BLaER1 (cell line): ENCODE data around the gene FBRSL1.

Source experiments
- H3K27ac ChIP-seq: shearing (Covaris generic); formaldehyde crosslinking; 2 replicates; pipeline ENCODE4 v1.8.1; 2022
- H3K27me3 ChIP-seq: shearing (Covaris generic); formaldehyde crosslinking; 2 replicates; pipeline ENCODE4 v1.8.1; 2022
- H3K36me3 ChIP-seq: shearing (Covaris generic); formaldehyde crosslinking; 2 replicates; pipeline ENCODE4 v1.8.1; 2022
- H3K4me1 ChIP-seq: shearing (Covaris generic); formaldehyde crosslinking; 2 replicates; pipeline ENCODE4 v1.8.1; 2022
- H3K4me2 ChIP-seq: shearing (Covaris generic); formaldehyde crosslinking; 2 replicates; pipeline ENCODE4 v1.8.1; 2022
- H3K4me3 ChIP-seq: shearing (Covaris generic); formaldehyde crosslinking; 2 replicates; pipeline ENCODE4 v1.8.1; 2022
- H3K9ac ChIP-seq: shearing (Covaris generic); formaldehyde crosslinking; 2 replicates; pipeline ENCODE4 v1.8.1; 2022
- H3K9me3 ChIP-seq: shearing (Covaris generic); formaldehyde crosslinking; 2 replicates; pipeline ENCODE4 v1.8.1; 2022
- H4K20me1 ChIP-seq: shearing (Covaris generic); formaldehyde crosslinking; 2 replicates; pipeline ENCODE4 v1.8.1; 2022
- Cebpa-rat ChIP-seq: shearing (Covaris generic); IDR thresholded peaks from 2 replicates; pipeline ENCODE4 v1.8.1; 2022

FBRSL1 gene

DNA sequence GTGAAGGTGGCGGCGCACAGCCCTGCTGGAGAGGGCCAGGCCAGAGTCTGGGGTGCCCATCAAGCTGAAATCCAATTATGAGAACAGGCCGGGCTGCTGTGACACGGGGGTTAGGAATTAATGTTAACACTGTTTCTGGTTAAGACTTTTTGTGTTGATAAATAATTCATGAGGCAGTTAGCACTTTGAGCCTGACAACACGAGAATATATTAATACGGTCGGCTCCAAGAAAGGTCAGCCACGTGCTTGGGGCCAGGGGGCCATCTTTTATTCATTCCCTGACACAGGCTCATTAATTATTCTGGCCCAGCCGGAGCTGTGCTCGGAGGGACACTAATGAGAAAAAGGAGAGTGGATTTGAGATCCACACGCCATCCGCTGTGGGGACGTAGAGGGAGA is 45.1 kb downstream of the FBRSL1 start:
- H3K27ac ChIP-seq, result peak overlapping the region; percentile 73
- H3K4me3 ChIP-seq, result no peak overlapping the region
- peak overlapping the region; percentile 39 for H3K9ac ChIP-seq
- H3K4me1 ChIP-seq, result peaks cover 79% of the 10 kb centered on the region
- peak overlapping the region; percentile 81 for H3K4me2 ChIP-seq
- H4K20me1 ChIP-seq, result peaks cover 24% of the 10 kb centered on the region; the same call in 1 of the 2 replicates
- H3K36me3 ChIP-seq, result peaks cover 11% of the 10 kb centered on the region; the same call in 1 of the 2 replicates
- H3K9me3 ChIP-seq, result no peaks in the 10 kb centered on the region
- no peaks in the 10 kb centered on the region for H3K27me3 ChIP-seq
- no peak for TF ChIP-seq Cebpa-rat

DNA sequence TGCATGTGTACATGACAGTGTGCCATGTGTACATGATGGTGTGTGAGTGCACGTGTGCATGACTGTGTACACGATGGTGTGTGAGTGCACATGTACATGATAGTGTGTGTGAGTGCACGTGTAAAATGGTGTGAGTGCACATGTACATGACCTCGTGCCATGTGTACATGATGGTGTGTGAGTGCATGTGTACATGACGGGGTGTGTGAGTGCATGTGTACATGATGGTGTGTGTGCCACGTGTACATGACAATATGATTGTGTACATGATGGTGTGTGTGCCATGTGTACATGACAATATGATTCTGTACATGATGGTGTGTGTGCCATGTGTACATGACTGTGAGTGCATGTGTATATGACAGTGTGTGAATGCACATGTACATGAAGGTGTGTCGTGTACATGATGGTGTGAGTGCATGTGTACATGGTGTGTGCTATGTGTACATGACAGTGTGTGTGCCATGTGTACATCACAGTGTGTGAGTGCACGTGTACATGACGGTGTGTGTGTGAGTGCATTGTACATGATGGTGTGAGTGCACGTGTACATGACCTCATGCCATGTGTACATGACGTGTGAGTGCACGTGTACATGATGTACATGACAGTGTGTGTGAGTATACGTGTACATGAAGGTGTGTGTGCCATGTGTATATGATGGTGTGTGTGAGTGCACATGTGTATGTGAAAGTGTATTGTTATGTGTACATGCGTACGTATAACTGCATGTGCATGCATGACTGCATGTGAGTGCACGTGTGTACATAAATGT is 46.3 kb downstream of the FBRSL1 start:
- Histone ChIP-seq H3K27ac (no peak overlapping the region), H4K20me1 (peaks cover 32% of the 10 kb centered on the region; the same call in 1 of the 2 replicates), H3K4me3 (no peak overlapping the region), H3K27me3 (no peaks in the 10 kb centered on the region), H3K4me1 (peaks cover 78% of the 10 kb centered on the region), H3K36me3 (peaks cover 12% of the 10 kb centered on the region; the same call in 1 of the 2 replicates), H3K9ac (no peak overlapping the region), H3K9me3 (no peaks in the 10 kb centered on the region), H3K4me2 (no peak overlapping the region; the same call in 1 of the 2 replicates)
- TF ChIP-seq Cebpa-rat, result no peak

DNA sequence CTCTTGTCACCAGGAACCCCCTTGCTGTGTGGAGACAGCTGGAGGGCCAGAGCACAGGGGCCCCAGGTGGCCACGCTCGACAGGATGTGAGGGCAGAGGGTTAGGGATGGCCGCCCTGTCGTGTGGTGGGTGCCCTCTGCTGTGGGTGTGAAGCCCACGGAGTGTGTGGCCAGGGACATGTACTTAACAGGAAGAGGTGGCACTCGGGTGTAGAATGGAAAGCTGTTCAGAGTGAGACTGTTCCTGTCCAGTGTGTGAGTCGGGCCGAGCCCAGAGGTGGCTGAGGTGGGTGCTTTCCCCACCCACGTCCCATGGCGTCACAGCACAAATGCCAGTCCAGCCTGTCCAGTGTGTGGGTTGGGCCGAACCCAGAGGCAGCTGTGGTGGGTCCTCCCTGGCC is 47.1 kb downstream of the FBRSL1 start:
- H3K4me2 ChIP-seq, result peak overlapping the region; percentile 18; the same call in 1 of the 2 replicates
- no peaks in the 10 kb centered on the region for H3K27me3 ChIP-seq
- H4K20me1 ChIP-seq, result peaks cover 38% of the 10 kb centered on the region; the same call in 1 of the 2 replicates
- no peak overlapping the region for H3K9ac ChIP-seq
- peaks cover 19% of the 10 kb centered on the region; the same call in 1 of the 2 replicates for H3K36me3 ChIP-seq
- H3K4me3 ChIP-seq, result no peak overlapping the region
- TF ChIP-seq Cebpa-rat, result no peak
- H3K9me3 ChIP-seq, result no peaks in the 10 kb centered on the region
- peaks cover 78% of the 10 kb centered on the region for H3K4me1 ChIP-seq
- H3K27ac ChIP-seq, result no peak overlapping the region; the same call in 1 of the 2 replicates

DNA sequence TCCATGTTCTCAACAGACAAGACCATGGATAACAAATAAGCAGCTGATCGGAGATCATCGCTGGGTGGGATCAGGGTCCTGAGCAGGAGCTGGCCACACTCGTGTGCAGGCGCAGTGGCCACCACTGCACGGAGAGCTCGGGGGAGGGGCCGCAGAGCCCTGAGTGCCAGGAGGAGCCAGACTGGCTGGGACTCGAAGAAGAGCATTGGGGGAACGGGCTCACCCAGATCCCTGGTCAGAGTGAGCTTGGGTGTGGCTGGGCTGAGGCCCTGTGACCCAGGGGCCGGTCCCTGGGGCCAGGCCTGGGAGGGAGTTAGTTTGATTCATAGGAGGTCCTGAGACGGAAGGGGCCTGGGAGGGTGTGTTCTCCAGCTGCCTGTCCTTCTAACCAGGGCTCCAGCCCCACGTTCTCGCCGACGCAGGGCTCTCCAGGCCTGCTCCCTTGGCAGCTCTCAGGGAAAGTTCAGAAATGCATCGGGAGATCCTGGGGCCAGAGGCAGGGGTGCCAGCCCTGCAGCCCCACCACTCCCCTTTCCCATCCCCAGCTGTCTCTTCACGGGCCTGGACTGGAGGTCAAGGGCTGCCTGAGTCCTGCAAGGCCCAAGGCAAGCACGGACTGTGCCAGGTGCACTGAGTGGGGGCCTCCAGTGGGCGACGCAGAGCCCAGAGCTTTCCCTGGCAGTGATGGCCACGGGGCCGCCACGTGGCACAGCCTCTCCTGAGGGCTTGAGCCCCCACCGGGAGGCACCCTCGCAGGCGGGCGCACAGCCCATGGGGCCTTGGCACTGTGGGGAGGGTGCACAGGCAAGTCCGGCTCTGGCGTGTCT is 48.1 kb downstream of the FBRSL1 start:
- Histone ChIP-seq H3K36me3 (peaks cover 19% of the 10 kb centered on the region; the same call in 1 of the 2 replicates), H3K27ac (peak overlapping the region; percentile 37), H3K9me3 (no peaks in the 10 kb centered on the region), H3K4me2 (peak overlapping the region; percentile 18; the same call in 1 of the 2 replicates), H4K20me1 (peaks cover 43% of the 10 kb centered on the region; the same call in 1 of the 2 replicates), H3K9ac (no peak overlapping the region), H3K4me3 (no peak overlapping the region), H3K4me1 (peaks cover 78% of the 10 kb centered on the region), H3K27me3 (no peaks in the 10 kb centered on the region)
- TF ChIP-seq Cebpa-rat, result no peak

DNA sequence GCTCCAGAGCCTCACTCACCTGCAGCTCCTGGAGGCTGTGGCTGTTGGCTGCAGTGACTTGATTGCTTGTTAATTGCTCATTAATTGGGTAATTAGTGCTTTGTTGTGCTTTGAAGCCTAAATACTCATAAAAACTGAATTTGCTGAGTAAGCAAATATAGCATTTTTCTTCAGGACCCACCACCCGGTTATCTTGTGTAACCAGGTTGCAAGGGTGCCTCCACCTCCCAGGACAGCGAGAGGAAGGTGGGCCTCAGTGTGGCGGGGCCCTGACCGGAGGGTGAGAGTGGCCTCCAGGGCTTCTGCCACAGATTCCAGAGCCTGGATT is 48.7 kb downstream of the FBRSL1 start:
- Histone ChIP-seq H3K4me2 (peak overlapping the region; percentile 18; the same call in 1 of the 2 replicates), H3K36me3 (peaks cover 19% of the 10 kb centered on the region; the same call in 1 of the 2 replicates), H3K4me1 (peaks cover 78% of the 10 kb centered on the region), H3K27ac (peak overlapping the region; percentile 37), H4K20me1 (peaks cover 43% of the 10 kb centered on the region; the same call in 1 of the 2 replicates), H3K9me3 (no peaks in the 10 kb centered on the region), H3K27me3 (no peaks in the 10 kb centered on the region), H3K9ac (no peak overlapping the region), H3K4me3 (no peak overlapping the region)
- no peak for TF ChIP-seq Cebpa-rat

DNA sequence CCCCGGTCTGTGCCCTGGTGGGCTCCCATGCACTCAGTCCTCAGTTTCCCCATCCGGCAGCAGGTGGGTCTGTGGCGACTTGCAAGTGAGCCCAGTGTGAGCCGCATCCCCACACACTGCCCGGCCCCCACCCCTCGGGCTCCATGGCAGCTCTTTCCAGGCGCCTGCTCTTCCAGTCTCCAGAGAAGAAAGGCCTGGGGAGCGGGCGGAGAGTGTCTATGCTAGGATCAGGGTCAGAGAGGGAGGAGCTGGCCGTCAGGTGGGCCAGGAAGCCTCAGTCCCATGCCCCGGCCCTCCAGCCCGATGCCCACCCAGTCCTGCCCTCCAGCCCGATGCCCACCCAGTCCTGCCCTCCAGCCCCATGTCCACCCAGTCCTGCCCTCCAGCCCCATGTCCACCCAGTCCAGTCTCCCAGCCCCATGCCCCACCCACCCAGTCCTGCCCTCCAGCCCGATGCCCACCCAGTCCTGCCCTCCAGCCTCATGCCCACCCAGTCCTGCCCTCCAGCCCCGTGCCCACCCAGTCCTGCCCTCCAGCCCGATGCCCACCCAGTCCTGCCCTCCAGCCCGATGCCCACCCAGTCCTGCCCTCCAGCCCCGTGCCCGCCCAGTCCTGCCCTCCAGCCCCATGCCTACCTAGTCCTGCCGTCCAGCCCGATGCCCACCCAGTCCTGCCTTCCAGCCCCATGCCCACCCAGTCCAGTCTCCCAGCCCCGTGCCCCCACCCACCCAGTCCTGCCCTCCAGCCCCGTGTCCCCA is 49.2 kb downstream of the FBRSL1 start:
- Histone ChIP-seq H3K9ac (no peak overlapping the region), H3K27ac (no peak overlapping the region), H3K36me3 (peaks cover 19% of the 10 kb centered on the region; the same call in 1 of the 2 replicates), H4K20me1 (peaks cover 43% of the 10 kb centered on the region; the same call in 1 of the 2 replicates), H3K4me1 (peaks cover 78% of the 10 kb centered on the region), H3K9me3 (no peaks in the 10 kb centered on the region), H3K4me2 (no peak overlapping the region), H3K27me3 (no peaks in the 10 kb centered on the region), H3K4me3 (no peak overlapping the region)
- no peak for TF ChIP-seq Cebpa-rat

DNA sequence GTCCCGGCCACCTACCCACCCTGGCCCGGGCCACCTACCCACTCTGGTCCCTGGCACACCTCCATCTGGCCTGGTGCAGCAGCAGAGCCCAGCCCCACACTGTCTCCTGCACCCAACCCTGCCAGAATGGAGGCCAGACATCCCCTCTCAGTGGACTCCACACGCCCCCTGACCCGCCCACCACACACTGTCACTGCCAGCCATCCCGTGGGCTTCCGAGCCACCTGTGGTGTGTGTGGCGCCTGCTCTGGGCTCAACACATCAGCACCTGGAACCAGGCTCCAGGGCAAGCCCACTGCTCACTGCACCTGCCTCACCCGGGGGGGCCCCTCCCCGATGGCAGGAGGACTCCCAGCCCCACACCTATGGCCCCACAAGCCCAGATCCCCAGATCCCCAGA is 50.5 kb downstream of the FBRSL1 start:
- TF ChIP-seq Cebpa-rat, result no peak

DNA sequence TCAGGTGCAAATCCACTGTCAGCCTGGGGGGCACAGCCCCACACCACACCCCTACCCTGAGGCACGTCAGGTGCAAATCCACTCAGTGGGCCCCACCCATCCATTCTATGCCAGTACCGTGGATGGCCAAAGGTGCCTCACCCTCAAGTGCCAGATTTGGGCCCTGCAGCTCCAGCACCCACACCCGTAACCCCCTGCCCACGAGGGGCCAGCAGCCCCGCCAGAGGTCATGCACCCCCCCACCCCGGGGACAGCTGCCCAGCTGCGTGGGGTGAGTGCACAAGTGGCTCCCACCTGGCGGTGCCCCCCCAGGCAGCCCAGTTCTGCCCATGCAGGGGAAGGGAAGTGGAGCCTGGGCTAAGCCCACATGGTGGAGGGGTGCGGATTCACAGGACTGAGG is 51.2 kb downstream of the FBRSL1 start:
- Histone ChIP-seq H3K9ac (no peak overlapping the region; the same call in 1 of the 2 replicates), H3K36me3 (peaks cover 15% of the 10 kb centered on the region; the same call in 1 of the 2 replicates), H3K27me3 (no peaks in the 10 kb centered on the region), H3K4me2 (no peak overlapping the region), H3K4me3 (no peak overlapping the region), H4K20me1 (peaks cover 59% of the 10 kb centered on the region), H3K4me1 (peaks cover 80% of the 10 kb centered on the region), H3K27ac (no peak overlapping the region), H3K9me3 (no peaks in the 10 kb centered on the region)
- no peak for TF ChIP-seq Cebpa-rat

More for the DNA sequence above, 50.5 kb downstream of the FBRSL1 start:
- no peak overlapping the region for H3K4me2 ChIP-seq
- H3K4me1 ChIP-seq, result peaks cover 75% of the 10 kb centered on the region
- peaks cover 16% of the 10 kb centered on the region; the same call in 1 of the 2 replicates for H3K36me3 ChIP-seq
- no peaks in the 10 kb centered on the region for H3K9me3 ChIP-seq
- no peaks in the 10 kb centered on the region for H3K27me3 ChIP-seq
- H4K20me1 ChIP-seq, result peaks cover 51% of the 10 kb centered on the region
- no peak overlapping the region for H3K9ac ChIP-seq
- H3K4me3 ChIP-seq, result no peak overlapping the region
- no peak overlapping the region for H3K27ac ChIP-seq

DNA sequence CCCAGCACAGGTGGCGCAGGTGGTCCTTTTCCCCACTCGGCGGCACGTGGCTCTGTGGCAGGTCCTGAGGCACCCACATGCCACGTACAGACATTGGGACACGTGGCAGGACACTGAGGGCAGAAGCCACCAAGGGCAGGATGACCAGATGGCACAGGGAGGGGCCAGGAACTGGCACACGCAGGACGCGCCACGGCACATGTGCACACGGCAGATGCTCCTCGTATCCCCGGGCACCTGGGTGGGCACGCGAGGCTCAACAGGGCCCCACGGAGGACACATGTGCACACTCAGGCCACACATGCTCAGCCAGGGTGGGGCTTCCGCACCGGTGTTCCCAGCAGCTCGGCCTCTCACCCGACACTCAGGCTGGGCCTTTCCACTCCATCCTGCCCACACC is 52.0 kb downstream of the FBRSL1 start:
- no peak for TF ChIP-seq Cebpa-rat
- peaks cover 83% of the 10 kb centered on the region for H3K4me1 ChIP-seq
- H4K20me1 ChIP-seq, result peaks cover 59% of the 10 kb centered on the region
- no peak overlapping the region for H3K9ac ChIP-seq
- H3K36me3 ChIP-seq, result peaks cover 14% of the 10 kb centered on the region; the same call in 1 of the 2 replicates
- H3K9me3 ChIP-seq, result no peaks in the 10 kb centered on the region
- peak overlapping the region; percentile 67; the same call in 1 of the 2 replicates for H3K4me2 ChIP-seq
- peak overlapping the region; percentile 45; the same call in 1 of the 2 replicates for H3K27ac ChIP-seq
- H3K4me3 ChIP-seq, result no peak overlapping the region
- H3K27me3 ChIP-seq, result no peaks in the 10 kb centered on the region
